Activated CD4-positive, alpha-beta T cell treated with anti-CD3 and anti-CD28 coated beads, Interleukin-2, amount 10 ng/mL, durations not matched to agents 7 days and 5 days (primary cell): Measurements from ENCODE around the gene ADGRB2. TPM values are rescaled to one million over a fixed set of nuclear protein-coding genes. Genes with fewer than 3 reads are reported as not detected.
"Not testable (repeated sequence)": the region's sequence is repeated elsewhere in the genome, so short reads cannot be mapped to it uniquely, and the experiment has no call there.

Experiments
- CTCF ChIA-PET: fragments of 350-600 bp; sonication (Branson Sonifier 250); formaldehyde crosslinking; loops from one replicate; lab custom pipeline; 2021; ENCODE audit warnings: antibody characterized with exemption; lab: Charles Lee
- POLR2A ChIA-PET: fragments of 350-600 bp; sonication (Branson Sonifier 250); formaldehyde crosslinking; loops from one replicate; lab custom pipeline; 2021; ENCODE audit warnings: antibody characterized with exemption; lab: Charles Lee
- DNase-seq: peaks from one replicate; pipeline ENCODE4 v3.0.0-alpha.2; 2020
- H3K27ac Mint-ChIP-seq: one replicate; pipeline ENCODE4 v1.8.0; 2021; ENCODE audit warnings: mild to moderate bottlenecking, moderate library complexity, mixed read lengths
- H3K27me3 Mint-ChIP-seq: one replicate; pipeline ENCODE4 v1.8.0; 2021; ENCODE audit warnings: mixed read lengths
- H3K36me3 Mint-ChIP-seq: one replicate; pipeline ENCODE4 v1.8.0; 2021; ENCODE audit warnings: low read depth, mixed read lengths
- H3K4me1 Mint-ChIP-seq: one replicate; pipeline ENCODE4 v1.8.0; 2021; ENCODE audit warnings: mixed read lengths
- H3K4me3 Mint-ChIP-seq: one replicate; pipeline ENCODE4 v1.8.0; 2021; ENCODE audit warnings: mild to moderate bottlenecking, moderate library complexity, mixed read lengths
- H3K9me3 Mint-ChIP-seq: one replicate; pipeline ENCODE4 v1.8.0; 2021; ENCODE audit warnings: mixed read lengths
- total RNA-seq, 2 experiments: library from RNA; stranded (reverse); gene quantifications; one replicate each; pipeline ENCODE4 v1.2.3, GENCODE V29; 2021

ADGRB2 gene
- total RNA-seq, 2 experiments from 2014 or later = 0.27 to 0.31 TPM

GRCh38 chr1:31715087-31715872 lies 48.9 kb downstream of the ADGRB2 start:
- no peak overlapping the region for H3K4me3 Mint-ChIP-seq
- no peaks in the 10 kb centered on the region for H3K9me3 Mint-ChIP-seq
- no peaks in the 10 kb centered on the region for H3K36me3 Mint-ChIP-seq
- H3K4me1 Mint-ChIP-seq = peaks cover 12% of the 10 kb centered on the region
- CTCF ChIA-PET = interaction anchor here (0.6 to 2.2 kb wide), 8 partner anchors 10 to 342 kb away, joined by 3 to 7 read pairs (median 4); no protein-coding TSS in a partner anchor
- peak; percentile 16 for DNase-seq
- peaks cover 50% of the 10 kb centered on the region for H3K27me3 Mint-ChIP-seq
- POLR2A ChIA-PET = no interaction called here
- H3K27ac Mint-ChIP-seq = no peak overlapping the region

- Mint-ChIP-seq H3K9me3 (no peaks in the 10 kb centered on the region), H3K27ac (no peak overlapping the region), H3K27me3 (peaks cover 50% of the 10 kb centered on the region), H3K4me1 (peaks cover 12% of the 10 kb centered on the region), H3K36me3 (no peaks in the 10 kb centered on the region), H3K4me3 (no peak overlapping the region)
- ChIA-PET CTCF (interaction anchor here (1.3 kb wide), 1 partner anchor 18 kb away, joined by 3 read pairs; no protein-coding TSS in a partner anchor), POLR2A (interaction anchor here (0.7 kb wide), 1 partner anchor 330 kb away, joined by 3 read pairs; no protein-coding TSS in a partner anchor)
- DNase-seq = peak; percentile 15
Observed at GRCh38 chr1:31714442-31715086, 49.6 kb downstream of the ADGRB2 start.

GRCh38 chr1:31712630-31713029 lies 51.5 kb downstream of the ADGRB2 start:
- POLR2A ChIA-PET = no interaction called here
- no peaks in the 10 kb centered on the region for H3K36me3 Mint-ChIP-seq
- H3K4me3 Mint-ChIP-seq = no peak overlapping the region
- H3K9me3 Mint-ChIP-seq = no peaks in the 10 kb centered on the region
- no peak overlapping the region for H3K27ac Mint-ChIP-seq
- CTCF ChIA-PET = interaction anchor here (0.9 to 2.5 kb wide), 4 partner anchors 13 to 62 kb away, joined by 3 to 7 read pairs (median 4); no protein-coding TSS in a partner anchor
- peaks cover 19% of the 10 kb centered on the region for H3K4me1 Mint-ChIP-seq
- DNase-seq = no peak
- H3K27me3 Mint-ChIP-seq = peaks cover 49% of the 10 kb centered on the region

- no peak overlapping the region for H3K27ac Mint-ChIP-seq
- DNase-seq = no peak
- peaks cover 20% of the 10 kb centered on the region for H3K4me1 Mint-ChIP-seq
- H3K4me3 Mint-ChIP-seq = no peak overlapping the region
- ChIA-PET CTCF (interaction anchor here (1.2 to 2.5 kb wide), 4 partner anchors 13 to 40 kb away, joined by 3 to 7 read pairs (median 4); no protein-coding TSS in a partner anchor), POLR2A (no interaction called here)
- peaks cover 44% of the 10 kb centered on the region for H3K27me3 Mint-ChIP-seq
- H3K9me3 Mint-ChIP-seq = no peaks in the 10 kb centered on the region
- H3K36me3 Mint-ChIP-seq = no peaks in the 10 kb centered on the region
Observed at GRCh38 chr1:31712068-31712467, 52.1 kb downstream of the ADGRB2 start.

- H3K36me3 Mint-ChIP-seq = no peaks in the 10 kb centered on the region
- H3K4me1 Mint-ChIP-seq = peaks cover 24% of the 10 kb centered on the region
- DNase-seq = no peak
- H3K4me3 Mint-ChIP-seq = no peak overlapping the region
- CTCF ChIA-PET = interaction anchor here (1.1 to 1.6 kb wide), 2 partner anchors 13 to 81 kb away, joined by 4 read pairs; no protein-coding TSS in a partner anchor
- H3K27me3 Mint-ChIP-seq = peaks cover 34% of the 10 kb centered on the region
- H3K9me3 Mint-ChIP-seq = no peaks in the 10 kb centered on the region
- no peak overlapping the region for H3K27ac Mint-ChIP-seq
- POLR2A ChIA-PET = no interaction called here
Observed at GRCh38 chr1:31708324-31708723, 55.8 kb downstream of the ADGRB2 start.

GRCh38 chr1:31707711-31708110 lies 56.4 kb downstream of the ADGRB2 start:
- Mint-ChIP-seq H3K27ac (no peak overlapping the region), H3K4me3 (no peak overlapping the region), H3K4me1 (peaks cover 24% of the 10 kb centered on the region), H3K27me3 (peaks cover 35% of the 10 kb centered on the region), H3K36me3 (no peaks in the 10 kb centered on the region), H3K9me3 (no peaks in the 10 kb centered on the region)
- no peak for DNase-seq
- ChIA-PET CTCF (interaction anchor here (0.7 to 1.1 kb wide), 2 partner anchors 82 to 458 kb away, joined by 3 to 4 read pairs; no protein-coding TSS in a partner anchor), POLR2A (no interaction called here)

- Mint-ChIP-seq H3K27me3 (peaks cover 34% of the 10 kb centered on the region), H3K4me1 (peaks cover 24% of the 10 kb centered on the region)
- CTCF ChIA-PET = interaction anchor here (0.7 to 1.1 kb wide), 2 partner anchors 82 to 457 kb away, joined by 3 to 4 read pairs; no protein-coding TSS in a partner anchor
- H3K9me3 Mint-ChIP-seq, H3K4me3 Mint-ChIP-seq, H3K27ac Mint-ChIP-seq, H3K36me3 Mint-ChIP-seq, DNase-seq, POLR2A ChIA-PET: not testable (repeated sequence)
Observed at GRCh38 chr1:31707059-31707600, 57.0 kb downstream of the ADGRB2 start.

GRCh38 chr1:31706384-31707058 lies 57.6 kb downstream of the ADGRB2 start:
- H3K27ac Mint-ChIP-seq = no peak overlapping the region
- no peaks in the 10 kb centered on the region for H3K9me3 Mint-ChIP-seq
- no peak for DNase-seq
- ChIA-PET POLR2A (no interaction called here), CTCF (no interaction called here)
- H3K36me3 Mint-ChIP-seq = no peaks in the 10 kb centered on the region
- peaks cover 36% of the 10 kb centered on the region for H3K27me3 Mint-ChIP-seq
- no peak overlapping the region for H3K4me3 Mint-ChIP-seq
- peaks cover 24% of the 10 kb centered on the region for H3K4me1 Mint-ChIP-seq

GRCh38 chr1:31705080-31705866 lies 58.9 kb downstream of the ADGRB2 start:
- H3K9me3 Mint-ChIP-seq = no peaks in the 10 kb centered on the region
- H3K27ac Mint-ChIP-seq = no peak overlapping the region
- H3K4me1 Mint-ChIP-seq = peaks cover 24% of the 10 kb centered on the region
- H3K36me3 Mint-ChIP-seq = no peaks in the 10 kb centered on the region
- CTCF ChIA-PET = interaction anchor here (1.0 to 1.8 kb wide), 6 partner anchors 10 to 111 kb away, joined by 3 to 6 read pairs (median 4); partner anchors contain the start of gene SPOCD1
- peak; percentile 59 for DNase-seq
- peaks cover 36% of the 10 kb centered on the region for H3K27me3 Mint-ChIP-seq
- POLR2A ChIA-PET = no interaction called here
- no peak overlapping the region for H3K4me3 Mint-ChIP-seq

- Mint-ChIP-seq H3K4me3 (no peak overlapping the region), H3K27me3 (peaks cover 36% of the 10 kb centered on the region), H3K9me3 (no peaks in the 10 kb centered on the region), H3K4me1 (peaks cover 29% of the 10 kb centered on the region), H3K36me3 (no peaks in the 10 kb centered on the region), H3K27ac (no peak overlapping the region)
- ChIA-PET CTCF (interaction anchor here (0.9 to 1.8 kb wide), 9 partner anchors 9 to 111 kb away, joined by 3 to 6 read pairs (median 4); partner anchors contain the start of gene SPOCD1), POLR2A (no interaction called here)
- DNase-seq = no peak
Observed at GRCh38 chr1:31704271-31705079, 59.7 kb downstream of the ADGRB2 start.
